HG03520 (cell line): ENCODE data around the gene APPL2.

Source experiments
- ATAC-seq: cut with Tn5 transposase; IDR thresholded peaks from one replicate; pipeline ENCODE4 v1.9.1; 2021; ENCODE audit warnings: mild to moderate bottlenecking, moderate library complexity; ENCODE audit not compliant: unreplicated experiment

Gene APPL2

GRCh38 chr12:105235732-105236476 is at the start of gene APPL2:
APPL2 (minus strand) TSS chr12:105236174; CDS start chr12:105236012, 162 bp downstream.
- peak; percentile 74 for ATAC-seq

GRCh38 chr12:105285378-105285777 is 49.4 kb upstream of the APPL2 start:
- no peak for ATAC-seq

GRCh38 chr12:105281694-105282049 is 45.7 kb upstream of the APPL2 start:
- no peak for ATAC-seq

GRCh38 chr12:105280966-105281693 is 45.2 kb upstream of the APPL2 start:
- ATAC-seq: no peak

GRCh38 chr12:105279460-105280056 is 43.6 kb upstream of the APPL2 start:
- no peak for ATAC-seq

- no peak for ATAC-seq
Measured at GRCh38 chr12:105278043-105278697, 42.2 kb upstream of the APPL2 start.

GRCh38 chr12:105275997-105276733 is 40.2 kb upstream of the APPL2 start:
- ATAC-seq: no peak

- ATAC-seq: no peak
Measured at GRCh38 chr12:105274571-105274970, 38.6 kb upstream of the APPL2 start.

GRCh38 chr12:105273601-105274000 is 37.6 kb upstream of the APPL2 start:
- ATAC-seq: no peak

GRCh38 chr12:105272814-105273416 is 36.9 kb upstream of the APPL2 start:
- ATAC-seq: no peak

- no peak for ATAC-seq
Measured at GRCh38 chr12:105272152-105272551, 36.2 kb upstream of the APPL2 start.

GRCh38 chr12:105271364-105271763 is 35.4 kb upstream of the APPL2 start:
- ATAC-seq: no peak

GRCh38 chr12:105270671-105271255 is 34.8 kb upstream of the APPL2 start:
- ATAC-seq: no peak

- no peak for ATAC-seq
Measured at GRCh38 chr12:105267711-105268110, 31.7 kb upstream of the APPL2 start.

GRCh38 chr12:105264771-105265170 is 28.8 kb upstream of the APPL2 start:
- ATAC-seq: no peak

- ATAC-seq: no peak
Measured at GRCh38 chr12:105262461-105263184, 26.6 kb upstream of the APPL2 start.

GRCh38 chr12:105261010-105261409 is 25.0 kb upstream of the APPL2 start:
- ATAC-seq: no peak

- no peak for ATAC-seq
Measured at GRCh38 chr12:105259226-105259625, 23.3 kb upstream of the APPL2 start.

- no peak for ATAC-seq
Measured at GRCh38 chr12:105257321-105257728, 21.4 kb upstream of the APPL2 start.
